HEK293T (cell line): ENCODE measurements around the gene C16orf86.

Source experiments
- BHLHE40 ChIP-seq: fragments of 450-650 bp; IDR thresholded peaks from 2 replicates; pipeline ENCODE4 v1.6.1; 2016; ENCODE audit warnings: mild to moderate bottlenecking, moderate library complexity, borderline replicate concordance
- ELF4 ChIP-seq: fragments of 450-650 bp; IDR thresholded peaks from 2 replicates; pipeline ENCODE4 v1.6.1; 2017; ENCODE audit warnings: antibody characterized with exemption
- FOXK2 ChIP-seq: fragments of 450-650 bp; IDR thresholded peaks from 2 replicates; pipeline ENCODE4 v1.6.1; 2016; ENCODE audit warnings: mild to moderate bottlenecking
- FOXM1 ChIP-seq: fragments of 450-650 bp; IDR thresholded peaks from 2 replicates; pipeline ENCODE4 v1.6.1; 2017; ENCODE audit warnings: mild to moderate bottlenecking, borderline replicate concordance
- HDGF ChIP-seq: fragments of 450-650 bp; IDR thresholded peaks from 2 replicates; pipeline ENCODE4 v1.6.1; 2017; ENCODE audit warnings: antibody characterized with exemption, borderline replicate concordance
- L3MBTL2 ChIP-seq: fragments of 450-650 bp; conservative IDR thresholded peaks from 2 replicates; pipeline ENCODE4 v1.6.1; 2016; ENCODE audit warnings: mild to moderate bottlenecking
- NFRKB ChIP-seq: fragments of 450-650 bp; IDR thresholded peaks from 2 replicates; pipeline ENCODE4 v1.6.1; 2016; ENCODE audit warnings: mild to moderate bottlenecking, moderate library complexity
- PKNOX1 ChIP-seq: fragments of 450-650 bp; IDR thresholded peaks from 2 replicates; pipeline ENCODE4 v1.6.1; 2016
- SP1 ChIP-seq: fragments of 450-650 bp; IDR thresholded peaks from 2 replicates; pipeline ENCODE4 v1.6.1; 2017
- ZNF384 ChIP-seq: fragments of 450-650 bp; IDR thresholded peaks from 2 replicates; pipeline ENCODE4 v1.6.1; 2016

- no peak for TF ChIP-seq FOXK2
- no peak for TF ChIP-seq SP1
- no peak for TF ChIP-seq PKNOX1
- TF ChIP-seq ZNF384 = no peak
- TF ChIP-seq BHLHE40 = no peak
- no peak for TF ChIP-seq HDGF
- no peak for TF ChIP-seq FOXM1
- TF ChIP-seq NFRKB = no peak
- no peak for TF ChIP-seq ELF4
- no peak for TF ChIP-seq L3MBTL2
Measured at GRCh38 chr16:67651847-67652246, 14.8 kb upstream of the C16orf86 start.
